Smooth muscle cell (in vitro differentiated cells): Measurements from ENCODE around the gene NOPCHAP1. TPM values are rescaled to one million over a fixed set of nuclear protein-coding genes. Genes with fewer than 3 reads are reported as not detected.

ENCODE experiments used
- DNase-seq: peaks from one replicate; lab custom pipeline; 2025; ENCODE audit not compliant: unreplicated experiment; lab: John Stamatoyannopoulos, UW
- H2AFZ ChIP-seq: fragments of 200-600 bp; sonication (generic); 2 replicates; pipeline ENCODE4 v1.6.0; 2016; ENCODE audit warnings: antibody characterized with exemption, low read depth, mild to moderate bottlenecking
- H3F3A ChIP-seq: fragments of 200-600 bp; sonication (generic); 2 replicates; pipeline ENCODE4 v1.6.0; 2017; ENCODE audit warnings: antibody characterized with exemption, low read depth
- H3K27ac ChIP-seq: fragments of 200-600 bp; sonication (generic); 2 replicates; pipeline ENCODE4 v1.5.1; 2016; ENCODE audit warnings: low read depth, mild to moderate bottlenecking
- H3K27me3 ChIP-seq: fragments of 200-600 bp; sonication (generic); 2 replicates; pipeline ENCODE4 v1.6.1; 2016; ENCODE audit warnings: low read depth, mild to moderate bottlenecking
- H3K36me3 ChIP-seq: fragments of 200-600 bp; sonication (generic); 2 replicates; pipeline ENCODE4 v1.5.1; 2016; ENCODE audit warnings: low read depth
- H3K4me1 ChIP-seq: fragments of 200-600 bp; sonication (generic); 2 replicates; pipeline ENCODE4 v1.5.1; 2016; ENCODE audit warnings: low read depth
- H3K4me2 ChIP-seq: fragments of 200-600 bp; sonication (generic); 2 replicates; pipeline ENCODE4 v1.6.0; 2016; ENCODE audit warnings: mild to moderate bottlenecking
- H3K4me3 ChIP-seq: fragments of 200-600 bp; sonication (generic); 2 replicates; pipeline ENCODE4 v1.5.1; 2016; ENCODE audit warnings: mild to moderate bottlenecking
- H3K79me2 ChIP-seq: fragments of 200-600 bp; sonication (generic); 2 replicates; pipeline ENCODE4 v1.6.0; 2016; ENCODE audit warnings: low read depth, mild to moderate bottlenecking
- H3K9ac ChIP-seq: fragments of 200-600 bp; sonication (generic); 2 replicates; pipeline ENCODE4 v1.6.0; 2016; ENCODE audit warnings: low read depth
- H3K9me3 ChIP-seq: fragments of 200-600 bp; sonication (generic); replicated peaks from 2 replicates; pipeline ENCODE4 v1.5.1; 2016; ENCODE audit warnings: low read depth
- H4K20me1 ChIP-seq: fragments of 200-600 bp; sonication (generic); 2 replicates; pipeline ENCODE4 v1.6.0; 2016; ENCODE audit warnings: low read depth
- CTCF ChIP-seq: fragments of 200-600 bp; sonication (generic); IDR thresholded peaks from 2 replicates; pipeline ENCODE4 v1.5.1; 2017; ENCODE audit warnings: borderline replicate concordance, mild to moderate bottlenecking, antibody characterized with exemption; ENCODE audit not compliant: insufficient read depth, poor library complexity, severe bottlenecking
- WGBS: methylation state at CpG from one replicate; pipeline ENCODE4 v1.1.7; 2016; ENCODE audit warnings: low lambda C conversion rate; 5-methylcytosine and 5-hydroxymethylcytosine counted together
- polyA plus RNA-seq: library from polyadenylated mRNA; unstranded; fragments of >200 nt; fragmentation: Nextera tagmentation; extraction: Ambion mirVana; gene quantifications from 2 replicates; pipeline ENCODE4 v1.2.1, GENCODE V29; 2016
- total RNA-seq: library from RNA; depleted of rRNA; stranded (reverse); fragments of >200 nt; gene quantifications from 2 replicates; pipeline ENCODE4 v1.2.3, GENCODE V29; 2014

Gene NOPCHAP1
- total and polyA plus RNA-seq, 2 experiments from 2014 or later = 8.1 to 17.4 TPM

DNA sequence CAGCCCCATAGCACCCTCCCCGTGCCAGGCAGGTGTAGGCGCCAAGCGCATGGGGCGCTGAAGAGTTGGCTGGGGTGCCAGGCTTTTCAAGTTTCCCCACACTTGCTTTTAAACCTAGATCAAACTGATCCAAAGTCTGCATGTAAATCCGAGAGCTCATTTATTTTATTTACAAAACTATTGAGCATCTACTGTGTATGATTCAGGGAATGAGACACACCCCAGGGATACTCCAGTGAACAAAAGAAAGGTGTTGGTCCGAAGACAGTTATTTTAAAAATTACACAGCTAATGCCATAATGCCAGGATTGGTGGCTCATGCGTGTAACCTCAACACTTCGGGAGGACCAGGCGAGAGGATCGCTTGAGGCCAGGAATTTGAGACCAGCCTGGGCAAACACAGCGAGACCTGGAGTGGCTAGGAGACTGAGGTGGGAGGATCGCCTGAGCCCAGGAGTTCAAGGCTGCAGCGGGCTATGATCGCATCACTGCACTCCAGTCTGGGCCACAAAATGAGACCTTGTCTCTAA is 27.2 kb upstream of the NOPCHAP1 start:
- peak overlapping the region; percentile 86 for H3K4me3 ChIP-seq
- WGBS = 53% methylated on average over 14 of the region's 14 CpGs
- no peaks in the 10 kb centered on the region for H3K79me2 ChIP-seq
- H3K27me3 ChIP-seq = peaks cover 8% of the 10 kb centered on the region
- no peak for DNase-seq
- peaks cover 6% of the 10 kb centered on the region for H3F3A ChIP-seq
- H3K4me2 ChIP-seq = peak overlapping the region; percentile 89
- H3K9me3 ChIP-seq = no peaks in the 10 kb centered on the region
- H3K27ac ChIP-seq = peak overlapping the region; percentile 81
- peak overlapping the region; percentile 90 for H2AFZ ChIP-seq
- H4K20me1 ChIP-seq = no peaks in the 10 kb centered on the region
- H3K4me1 ChIP-seq = no peaks in the 10 kb centered on the region
- no peaks in the 10 kb centered on the region for H3K36me3 ChIP-seq
- peak overlapping the region; percentile 92 for H3K9ac ChIP-seq
- no peak for TF ChIP-seq CTCF

DNA sequence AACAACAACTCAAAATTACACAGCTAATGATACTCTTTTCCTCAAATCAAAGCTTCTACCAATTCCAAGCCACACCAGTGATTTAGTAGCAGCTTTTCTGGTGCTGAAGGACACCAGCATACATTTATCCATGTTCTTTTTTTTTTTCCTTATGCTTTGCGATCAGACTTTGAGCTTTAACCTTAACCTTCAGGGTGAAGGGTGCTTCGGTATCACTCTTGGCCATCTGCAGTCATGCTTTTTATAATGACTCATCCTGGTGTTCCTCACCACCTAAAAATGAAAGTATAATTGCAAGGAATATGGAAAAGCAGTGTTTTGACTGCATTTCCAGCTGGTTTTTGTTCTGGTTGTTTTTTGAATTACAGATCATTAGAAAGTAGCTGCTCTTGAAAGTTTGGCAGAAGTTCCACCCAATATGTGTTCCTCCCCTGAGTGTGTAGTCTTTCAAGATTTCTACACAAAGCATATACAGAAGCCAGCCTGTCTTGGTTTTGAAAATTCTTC is 26.7 kb upstream of the NOPCHAP1 start:
- Histone ChIP-seq H3F3A (peaks cover 6% of the 10 kb centered on the region), H3K4me1 (no peaks in the 10 kb centered on the region), H4K20me1 (no peaks in the 10 kb centered on the region), H3K36me3 (no peaks in the 10 kb centered on the region), H3K79me2 (no peaks in the 10 kb centered on the region), H3K27me3 (peaks cover 3% of the 10 kb centered on the region), H3K27ac (peak overlapping the region; percentile 81), H3K4me2 (peak overlapping the region; percentile 89), H3K9me3 (no peaks in the 10 kb centered on the region), H3K9ac (no peak overlapping the region), H3K4me3 (no peak overlapping the region), H2AFZ (no peak overlapping the region)
- DNase-seq = no peak
- 79% methylated on average over 2 of the region's 2 CpGs for WGBS
- no peak for TF ChIP-seq CTCF

DNA sequence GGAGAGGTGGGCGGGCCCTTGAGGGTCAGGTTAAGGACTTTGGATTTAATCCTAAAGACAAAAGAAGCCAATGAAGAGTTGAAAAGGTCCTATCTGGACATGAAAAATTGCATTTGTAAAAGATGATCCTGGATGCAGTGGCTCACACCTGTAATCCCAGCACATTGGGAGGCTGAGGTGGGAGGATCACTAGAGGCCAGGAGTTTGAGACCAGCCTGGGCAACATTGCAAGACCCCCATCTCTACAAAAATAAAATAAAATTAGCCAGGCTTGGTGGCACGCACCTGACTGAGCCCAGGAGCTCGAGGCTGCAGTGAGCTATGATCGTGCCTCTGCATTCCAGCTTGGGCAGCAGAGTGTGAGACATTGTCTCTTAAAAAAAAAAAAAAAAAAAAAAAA is 25.7 kb upstream of the NOPCHAP1 start:
- Histone ChIP-seq H3F3A (peaks cover 6% of the 10 kb centered on the region), H2AFZ (no peak overlapping the region), H3K9me3 (no peaks in the 10 kb centered on the region), H3K27me3 (no peaks in the 10 kb centered on the region), H4K20me1 (no peaks in the 10 kb centered on the region), H3K4me1 (no peaks in the 10 kb centered on the region), H3K79me2 (no peaks in the 10 kb centered on the region), H3K36me3 (no peaks in the 10 kb centered on the region), H3K4me3 (no peak overlapping the region), H3K4me2 (no peak overlapping the region), H3K9ac (no peak overlapping the region), H3K27ac (no peak overlapping the region)
- DNase-seq = no peak
- whole genome bisulfite sequencing = 92% methylated on average over 4 of the region's 4 CpGs
- no peak for TF ChIP-seq CTCF

- no peaks in the 10 kb centered on the region for H3K4me1 ChIP-seq
- WGBS = 74% methylated on average over 6 of the region's 6 CpGs
- no peaks in the 10 kb centered on the region for H3K9me3 ChIP-seq
- H3K4me2 ChIP-seq = no peak overlapping the region
- H3K36me3 ChIP-seq = no peaks in the 10 kb centered on the region
- H3K27me3 ChIP-seq = no peaks in the 10 kb centered on the region
- no peaks in the 10 kb centered on the region for H4K20me1 ChIP-seq
- H3K27ac ChIP-seq = no peak overlapping the region
- no peak overlapping the region for H3K4me3 ChIP-seq
- H3F3A ChIP-seq = peaks cover 6% of the 10 kb centered on the region
- H3K79me2 ChIP-seq = no peaks in the 10 kb centered on the region
- no peak for DNase-seq
- no peak overlapping the region for H2AFZ ChIP-seq
- no peak overlapping the region for H3K9ac ChIP-seq
- no peak for TF ChIP-seq CTCF
These were observed 22.4 kb upstream of the NOPCHAP1 start for GRCh38 chr12:104963757-104964156.
